NCI-H1092 (cell line): Measurements from ENCODE around the gene AP2S1.
A peak's percentile ranks its signal among the peaks of the same experiment; 100 is the strongest.
"Not testable (repeated sequence)": the region's sequence is repeated elsewhere in the genome, so short reads cannot be mapped to it uniquely, and the experiment has no call there.

ENCODE experiments used
- DNase-seq: peaks from one replicate; lab custom pipeline; 2025; lab: John Stamatoyannopoulos, UW

The AP2S1 gene

GRCh38 chr19:46867170-46867569 is 16.5 kb upstream of the AP2S1 start:
- DNase-seq: no peak

- no peak for DNase-seq
These were observed 15.9 kb upstream of the AP2S1 start for GRCh38 chr19:46866407-46867136.

- DNase-seq: no peak
These were observed 13.4 kb upstream of the AP2S1 start for GRCh38 chr19:46863818-46864629.

- no peak for DNase-seq
These were observed 12.5 kb upstream of the AP2S1 start for GRCh38 chr19:46862974-46863632.

GRCh38 chr19:46862503-46862834 is 11.8 kb upstream of the AP2S1 start:
- no peak for DNase-seq

- DNase-seq: no peak
These were observed 11.3 kb upstream of the AP2S1 start for GRCh38 chr19:46861691-46862502.

- DNase-seq: no peak
These were observed 10.4 kb upstream of the AP2S1 start, which contains the start of gene ARHGAP35 for GRCh38 chr19:46860846-46861690. Gene ARHGAP35, plus strand, starts transcription at chr19:46860997. Its CDS starts 57,679 bp downstream, at chr19:46918676.

GRCh38 chr19:46860125-46860845 is 9.6 kb upstream of the AP2S1 start:
- peak; percentile 96 for DNase-seq

- DNase-seq: peak; percentile 67
These were observed 9.0 kb upstream of the AP2S1 start for GRCh38 chr19:46859637-46860124.

- DNase-seq: peak; percentile 73
These were observed 5.7 kb upstream of the AP2S1 start for GRCh38 chr19:46856062-46857022.

- not testable (repeated sequence) for DNase-seq
These were observed 4.1 kb upstream of the AP2S1 start for GRCh38 chr19:46854698-46855097.

- DNase-seq: no peak
These were observed 2.2 kb upstream of the AP2S1 start for GRCh38 chr19:46852830-46853229.

GRCh38 chr19:46849610-46850009 is 1.0 kb downstream of the AP2S1 start:
- no peak for DNase-seq

GRCh38 chr19:46848389-46848788 is 2.3 kb downstream of the AP2S1 start:
- no peak for DNase-seq

GRCh38 chr19:46847528-46847927 is 3.1 kb downstream of the AP2S1 start:
- no peak for DNase-seq

GRCh38 chr19:46845959-46846459 is 4.6 kb downstream of the AP2S1 start:
- no peak for DNase-seq

GRCh38 chr19:46844067-46844489 is 6.6 kb downstream of the AP2S1 start:
- no peak for DNase-seq

- no peak for DNase-seq
These were observed 7.9 kb downstream of the AP2S1 start for GRCh38 chr19:46842791-46843190.
